RWPE1 (cell line): ENCODE results near the gene POR.
"Not testable (repeated sequence)": the region's sequence is repeated elsewhere in the genome, so short reads cannot be mapped to it uniquely, and the experiment has no call there.

Experiments used
- CTCF ChIA-PET: fragments of 350-600 bp; sonication (Branson Sonifier 250); formaldehyde crosslinking; extraction: SDS; loops from one replicate; lab custom pipeline; 2021; lab: Yijun Ruan, JAX
- POLR2A ChIA-PET: fragments of 400-600 bp; formaldehyde crosslinking; extraction: SDS; loops from one replicate; lab custom pipeline; 2020; ENCODE audit warnings: antibody characterized with exemption; ENCODE audit not compliant: low non-redundant PET; lab: Yijun Ruan, JAX
- DNase-seq: peaks from one replicate; pipeline ENCODE4 v3.0.0; 2012; ENCODE audit warnings: low spot score
- H3K27ac ChIP-seq: fragments of 450-650 bp; 2 replicates; pipeline ENCODE4 v1.5.1; 2017
- TF ChIP-seq, protein P1 (sequence below): fragments of 450-650 bp; conservative IDR thresholded peaks from 2 replicates; pipeline ENCODE4 v1.5.1; 2017; ENCODE audit warnings: low read depth, mild to moderate bottlenecking

Gene POR

DNA sequence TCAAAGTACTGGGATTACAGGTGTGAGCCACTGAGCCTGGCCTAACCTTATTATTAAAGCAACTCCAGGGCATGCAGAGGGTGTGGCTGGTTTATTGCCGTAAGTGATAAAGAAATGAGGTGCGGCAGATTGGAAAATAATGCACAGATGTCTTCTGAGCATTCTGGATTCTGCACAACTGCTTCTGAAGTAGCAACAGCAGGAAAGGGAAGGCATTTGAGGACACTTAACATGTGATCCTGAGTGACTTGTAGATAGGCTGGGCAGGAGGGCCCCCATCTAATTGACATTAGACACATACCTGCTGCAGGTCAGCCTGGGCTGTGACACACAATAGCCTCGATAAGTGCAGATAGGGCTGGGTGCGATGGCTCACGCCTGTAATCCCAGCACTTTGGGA, 30.5 kb upstream of the POR start:
- peak overlapping the region; percentile 16 for H3K27ac ChIP-seq
- POLR2A ChIA-PET = no interaction called here

DNA sequence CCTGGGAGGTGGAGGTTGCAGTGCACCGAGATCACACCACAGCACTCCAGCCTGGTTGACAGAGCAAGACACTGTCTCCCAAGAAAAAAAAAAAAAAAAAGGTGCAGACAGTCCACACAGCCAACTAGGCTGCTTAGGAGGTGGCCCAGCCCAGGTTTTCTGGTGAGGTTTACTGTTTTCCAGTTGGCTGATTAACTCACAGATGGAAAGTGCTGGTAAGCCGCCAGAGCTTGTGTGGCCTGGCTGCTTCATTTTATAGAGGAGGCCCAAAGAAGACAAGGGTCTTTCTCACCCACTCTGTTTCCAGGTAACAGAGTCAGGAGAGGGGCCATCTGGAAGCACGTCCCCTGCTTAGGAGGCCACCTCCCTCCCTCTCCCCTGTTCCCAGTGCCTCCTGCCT, 29.9 kb upstream of the POR start:
- CTCF ChIA-PET = interaction anchor here (0.7 kb wide), 2 partner anchors 18 to 165 kb away, joined by 3 to 4 read pairs; no protein-coding TSS in a partner anchor
- DNase-seq = no peak
- POLR2A ChIA-PET = no interaction called here
- TF ChIP-seq, protein P1, sequence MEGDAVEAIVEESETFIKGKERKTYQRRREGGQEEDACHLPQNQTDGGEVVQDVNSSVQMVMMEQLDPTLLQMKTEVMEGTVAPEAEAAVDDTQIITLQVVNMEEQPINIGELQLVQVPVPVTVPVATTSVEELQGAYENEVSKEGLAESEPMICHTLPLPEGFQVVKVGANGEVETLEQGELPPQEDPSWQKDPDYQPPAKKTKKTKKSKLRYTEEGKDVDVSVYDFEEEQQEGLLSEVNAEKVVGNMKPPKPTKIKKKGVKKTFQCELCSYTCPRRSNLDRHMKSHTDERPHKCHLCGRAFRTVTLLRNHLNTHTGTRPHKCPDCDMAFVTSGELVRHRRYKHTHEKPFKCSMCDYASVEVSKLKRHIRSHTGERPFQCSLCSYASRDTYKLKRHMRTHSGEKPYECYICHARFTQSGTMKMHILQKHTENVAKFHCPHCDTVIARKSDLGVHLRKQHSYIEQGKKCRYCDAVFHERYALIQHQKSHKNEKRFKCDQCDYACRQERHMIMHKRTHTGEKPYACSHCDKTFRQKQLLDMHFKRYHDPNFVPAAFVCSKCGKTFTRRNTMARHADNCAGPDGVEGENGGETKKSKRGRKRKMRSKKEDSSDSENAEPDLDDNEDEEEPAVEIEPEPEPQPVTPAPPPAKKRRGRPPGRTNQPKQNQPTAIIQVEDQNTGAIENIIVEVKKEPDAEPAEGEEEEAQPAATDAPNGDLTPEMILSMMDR = no peak
- peak overlapping the region; percentile 16 for H3K27ac ChIP-seq

More for the DNA sequence above, 30.5 kb upstream of the POR start:
- CTCF ChIA-PET = no interaction called here
- TF ChIP-seq, protein P1 = no peak
- DNase-seq = no peak

DNA sequence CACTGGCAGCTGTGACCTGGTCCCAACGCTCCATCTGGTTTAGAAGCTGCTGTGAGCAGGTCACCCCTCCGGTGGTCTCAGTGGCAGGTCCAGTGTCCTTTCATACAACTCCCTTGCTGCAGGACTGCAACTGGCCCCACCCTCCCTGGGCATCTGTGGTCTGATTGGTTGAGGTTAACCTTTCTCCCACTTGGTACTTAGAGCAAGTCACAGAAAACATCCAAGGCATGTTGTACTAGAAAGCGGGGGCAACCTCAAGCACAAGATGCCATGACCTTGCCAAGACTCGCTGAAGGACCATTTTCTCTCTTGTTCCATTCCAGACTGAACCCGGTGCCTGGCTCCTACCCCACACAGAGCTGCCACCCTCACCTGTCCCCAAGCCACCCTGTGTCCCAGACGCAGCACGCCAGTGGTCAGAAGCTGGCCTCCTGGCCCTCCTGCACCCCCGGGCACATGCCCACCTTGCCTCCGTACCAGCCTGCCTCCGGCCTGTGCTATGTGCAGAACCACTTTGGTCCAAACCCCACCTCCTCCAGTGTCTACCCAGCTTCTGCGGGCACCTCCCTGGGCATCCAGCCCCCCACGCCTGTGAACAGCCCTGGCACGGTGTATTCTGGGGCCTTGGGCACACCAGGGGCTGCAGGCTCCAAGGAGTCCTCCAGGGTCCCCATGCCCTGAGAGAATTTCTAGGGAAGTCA, 27.1 kb upstream of the POR start:
- ChIA-PET POLR2A (no interaction called here), CTCF (no interaction called here)
- peak overlapping the region; percentile 3; the same call in 1 of the 2 replicates for H3K27ac ChIP-seq
- no peak for DNase-seq
- TF ChIP-seq, protein P1 = no peak

DNA sequence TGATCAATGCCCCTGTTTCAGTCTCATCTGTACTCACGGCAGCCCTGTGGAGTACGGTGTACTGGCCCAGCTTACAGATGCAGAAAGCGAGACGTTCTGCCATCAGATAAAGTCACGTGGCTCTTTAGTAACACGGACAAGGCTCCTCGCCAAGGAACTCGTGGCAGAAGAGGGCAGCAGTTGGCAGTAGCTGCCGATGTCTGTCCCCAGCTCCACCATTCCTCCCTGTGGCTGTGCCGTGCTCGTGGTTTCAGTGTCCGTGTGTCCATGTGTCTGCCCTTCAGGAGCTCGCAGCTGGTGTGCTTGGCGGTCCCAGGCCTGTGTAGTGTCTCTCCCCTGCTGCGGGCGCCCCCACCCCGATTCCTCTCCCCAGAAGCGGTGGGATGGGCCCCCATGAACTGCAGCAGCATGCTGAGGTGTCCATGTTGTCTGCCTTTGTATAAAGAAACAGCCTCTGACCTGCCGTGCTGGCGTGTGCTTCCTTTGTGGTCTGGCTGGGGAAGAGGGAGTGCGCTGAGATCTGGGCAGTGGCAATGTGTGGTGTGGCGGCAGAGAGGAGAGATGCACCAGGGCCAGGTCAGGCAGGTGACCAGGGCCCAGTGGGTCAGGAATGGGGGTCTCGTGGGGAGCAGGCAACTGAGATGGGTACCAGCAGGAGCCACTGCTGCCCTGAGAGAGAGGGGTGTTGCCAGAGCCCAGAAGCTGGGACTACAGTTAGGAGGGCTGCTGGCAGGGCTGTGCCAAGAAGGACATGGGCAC, 26.3 kb upstream of the POR start:
- CTCF ChIA-PET = no interaction called here
- H3K27ac ChIP-seq = 0 out of 2 replicates have a peak overlapping the region, but pooled peaks have one; percentile 1
- POLR2A ChIA-PET = no interaction called here
- TF ChIP-seq, protein P1 = no peak
- DNase-seq = no peak

DNA sequence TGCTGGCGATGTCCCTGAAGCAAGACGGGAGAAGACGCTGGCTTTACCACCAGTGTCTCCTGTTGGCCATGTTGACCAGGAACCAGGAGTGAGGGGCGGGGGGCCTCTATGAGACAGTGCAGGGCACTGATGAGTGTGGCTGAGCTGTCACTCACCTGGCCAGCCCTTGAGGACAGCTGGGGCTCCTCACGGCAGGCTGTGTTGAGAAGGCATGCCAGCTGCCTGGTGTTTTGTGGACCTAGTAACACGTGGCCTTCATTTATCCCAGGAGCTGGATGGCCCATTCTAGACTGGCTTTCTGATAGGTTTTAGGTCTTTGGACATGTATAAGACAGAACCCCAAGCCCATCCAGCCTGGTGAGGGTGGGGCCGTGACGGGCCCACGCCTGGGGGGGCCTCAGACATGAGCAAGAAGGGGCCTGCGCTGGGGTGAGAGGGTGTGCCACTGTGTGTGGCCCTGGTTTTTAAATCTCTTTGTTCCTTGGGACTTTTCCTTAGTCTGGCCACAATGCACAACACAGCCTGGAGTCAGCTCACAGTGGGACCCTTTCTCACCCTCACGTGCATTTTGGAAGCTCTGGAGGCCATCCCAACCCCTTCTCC, 25.6 kb upstream of the POR start:
- 0 out of 2 replicates have a peak overlapping the region, but pooled peaks have one; percentile 1 for H3K27ac ChIP-seq
- TF ChIP-seq, protein P1 = no peak
- ChIA-PET CTCF (no interaction called here), POLR2A (no interaction called here)
- no peak for DNase-seq

DNA sequence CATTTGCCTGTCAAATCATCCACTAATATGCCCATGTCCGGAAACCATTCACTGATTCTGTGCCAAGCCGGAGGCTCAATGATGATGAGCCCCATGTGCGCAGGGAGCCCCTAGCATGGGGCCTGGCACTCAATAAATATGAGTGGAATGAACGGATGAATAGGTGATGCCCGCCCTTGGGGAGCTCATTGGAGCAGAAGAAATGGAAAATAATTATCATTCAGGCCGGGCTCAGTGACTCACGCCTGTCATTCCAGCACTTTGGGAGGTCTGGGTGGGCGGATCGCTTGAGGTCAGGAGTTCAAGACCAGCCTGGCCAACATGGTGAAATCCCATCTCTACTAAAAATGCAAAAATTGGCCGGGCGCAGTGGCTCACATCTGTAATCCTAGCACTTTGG, 25.1 kb upstream of the POR start:
- CTCF ChIA-PET = interaction anchor here (0.6 to 1.1 kb wide), 2 partner anchors 13 to 418 kb away, joined by 3 read pairs; no protein-coding TSS in a partner anchor

DNA sequence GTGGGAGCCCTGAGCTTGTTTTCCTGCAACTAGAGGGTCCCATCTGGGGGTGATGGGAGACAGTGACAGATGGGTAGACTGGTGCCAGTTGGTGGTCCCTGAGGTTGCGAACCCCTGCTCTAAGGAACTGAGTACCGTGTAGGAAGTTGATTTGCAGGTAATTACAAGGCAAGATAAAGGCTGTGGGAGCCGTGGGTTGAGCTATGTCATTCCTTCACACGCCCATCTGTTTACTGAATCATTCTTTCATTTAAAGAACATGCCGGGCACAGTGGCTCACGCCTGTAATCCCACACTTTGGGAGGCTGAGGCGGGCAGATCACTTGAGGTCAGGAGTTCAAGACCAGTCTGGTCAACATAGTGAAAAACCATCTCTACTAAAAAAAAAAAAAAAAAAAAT, 23.7 kb upstream of the POR start:
- H3K27ac ChIP-seq, POLR2A ChIA-PET, DNase-seq, CTCF ChIA-PET: not testable (repeated sequence)

More for the DNA sequence above, 25.1 kb upstream of the POR start:
- no peak overlapping the region for H3K27ac ChIP-seq
- no peak for DNase-seq
- TF ChIP-seq, protein P1 = no peak
- POLR2A ChIA-PET = no interaction called here
